ENCODE data around the gene AQP2. TPM values are rescaled to one million over a fixed set of nuclear protein-coding genes. Genes with fewer than 3 reads are reported as not detected.
A peak's percentile ranks its signal among the peaks of the same experiment; 100 is the strongest.

The AQP2 gene
- total RNA-seq, 1 experiment from 2014 or later: not detected

DNA sequence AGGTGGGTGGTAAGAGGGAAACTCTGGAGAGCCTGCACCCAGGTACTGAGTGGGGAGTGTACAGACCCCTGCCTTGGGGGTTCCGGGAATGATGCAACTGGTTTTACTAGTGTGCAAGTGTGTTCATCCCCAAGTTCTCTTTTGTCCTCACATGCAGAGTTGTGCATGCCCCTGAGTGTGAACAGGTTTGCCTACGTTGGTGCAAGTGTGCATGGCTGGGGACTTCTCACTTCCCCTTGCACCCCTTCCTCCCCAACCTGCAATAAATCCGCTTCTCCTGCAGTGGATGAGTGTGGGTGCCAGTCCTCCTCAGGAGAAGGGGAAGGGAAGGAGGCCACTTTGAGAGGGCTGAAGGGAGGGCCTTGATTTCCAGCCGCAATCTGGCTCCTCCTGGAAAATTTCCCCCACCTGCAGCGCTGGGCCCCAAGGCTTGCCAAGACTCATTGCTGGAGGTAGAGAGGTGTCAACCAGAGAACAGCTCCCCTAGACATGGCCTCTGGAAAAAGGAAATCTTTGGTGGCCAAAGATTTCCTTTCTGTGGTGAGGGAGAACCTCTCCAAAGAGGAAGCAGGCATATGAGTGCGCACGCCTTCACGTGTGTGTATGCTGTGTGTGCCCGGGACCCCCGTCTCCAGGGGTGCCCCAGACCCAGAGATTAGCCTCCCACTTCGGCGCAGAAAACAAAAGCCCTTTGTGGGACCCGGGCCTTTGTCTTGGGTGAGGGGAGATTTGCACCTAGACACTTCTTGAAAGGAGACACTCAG is 5.5 kb downstream of the AQP2 start:
- DNase-seq (ENCODE audit: low read depth): no peak

DNA sequence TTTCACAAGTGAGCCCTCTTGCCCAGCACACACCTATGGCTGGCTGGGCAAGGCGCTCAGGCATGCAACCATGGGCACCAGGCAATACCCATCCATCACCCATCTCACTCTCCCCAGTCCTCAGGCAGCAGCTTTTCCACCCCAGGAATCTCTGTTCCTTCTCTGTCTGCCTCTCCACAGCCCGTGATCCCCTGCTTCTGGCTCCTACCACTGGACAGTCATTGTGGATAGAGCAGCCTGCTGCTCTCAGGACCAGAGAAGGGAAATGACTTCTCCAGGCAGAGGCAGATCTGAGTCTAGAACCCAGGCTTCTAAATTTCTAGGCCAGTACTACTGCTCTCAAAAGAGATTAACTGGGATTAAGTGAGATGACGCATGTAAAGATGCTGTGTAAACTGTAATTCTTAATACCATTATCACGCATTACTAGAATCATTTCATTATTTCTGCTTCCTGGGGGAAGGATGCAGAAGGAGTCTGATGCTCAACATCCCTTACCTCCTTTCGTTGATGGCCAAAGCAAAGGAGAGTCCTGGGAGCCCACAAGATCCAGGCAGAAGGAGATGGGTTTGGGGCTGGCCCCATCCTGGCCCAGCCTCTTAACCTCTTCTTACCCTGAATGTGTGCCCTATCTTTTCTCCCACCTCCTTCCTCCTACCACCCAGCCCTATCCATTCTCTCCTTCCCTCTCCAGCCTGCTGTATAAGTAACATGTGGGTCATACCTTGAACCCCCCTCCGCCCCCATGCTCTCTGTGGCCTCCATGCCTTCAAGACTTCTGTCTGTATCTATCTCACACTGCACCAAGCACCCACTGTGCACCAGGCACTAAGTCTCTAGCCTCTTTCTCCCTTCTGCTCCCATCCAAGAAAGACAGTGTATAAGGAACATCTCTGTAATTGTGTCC is 6.4 kb downstream of the AQP2 start:
- no peak for DNase-seq (ENCODE audit: low read depth)

- no peak for DNase-seq (ENCODE audit: low read depth)
Observed at GRCh38 chr12:49957570-49957967, 7.0 kb downstream of the AQP2 start.

DNA sequence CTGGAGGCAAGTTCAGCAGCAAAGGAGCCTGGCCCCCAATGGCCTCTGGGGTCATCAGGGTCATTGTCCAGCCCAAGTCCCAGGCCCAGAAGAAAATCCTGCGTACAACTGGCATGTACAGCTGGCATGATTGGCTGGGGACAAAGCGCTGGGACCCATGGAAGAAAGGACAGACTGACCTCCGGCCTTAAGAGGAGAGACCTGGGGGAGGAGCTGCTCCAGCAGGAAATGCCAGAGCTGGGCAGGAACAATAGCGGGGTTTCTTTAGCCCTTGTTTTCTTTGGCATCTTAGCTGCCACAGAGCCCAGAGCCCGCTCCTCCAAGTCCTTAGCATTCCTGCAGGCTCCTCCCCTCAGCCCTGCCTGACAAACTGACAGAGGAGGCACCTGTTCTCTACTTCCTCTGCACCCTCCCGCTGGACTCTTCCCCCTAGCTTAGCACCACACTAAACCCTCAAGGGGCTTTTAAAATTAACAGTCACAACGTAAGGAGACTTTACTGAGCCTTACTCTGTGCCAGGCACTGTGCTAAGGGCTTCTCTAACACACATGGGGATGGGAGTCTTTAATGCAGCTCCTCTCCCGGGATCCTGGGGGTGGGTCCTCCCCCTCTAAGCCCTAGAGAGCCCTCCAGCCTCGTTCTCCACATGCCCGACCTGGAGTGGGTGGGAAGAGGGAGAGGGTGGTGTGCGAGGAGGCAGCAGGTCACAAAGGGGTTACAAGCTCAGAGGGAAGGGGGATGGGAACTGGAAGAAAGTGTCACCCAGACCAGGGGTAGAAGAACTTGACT is 9.3 kb downstream of the AQP2 start:
- peak; percentile 40 for DNase-seq (ENCODE audit: low read depth)

GRCh38 chr12:49960474-49961110 is 10.1 kb downstream of the AQP2 start:
- no peak for DNase-seq (ENCODE audit: low read depth)

- no peak for DNase-seq (ENCODE audit: low read depth)
Observed at GRCh38 chr12:49961111-49961922, 10.8 kb downstream of the AQP2 start, which contains the start of gene AQP5. TSS of gene AQP5 (plus strand) at chr12:49961872. CDS start at chr12:49962018, 146 bp downstream.

GRCh38 chr12:49961993-49962764 is 11.6 kb downstream of the AQP2 start:
- no peak for DNase-seq (ENCODE audit: low read depth)

- DNase-seq (ENCODE audit: low read depth): peak; percentile 37
Observed at GRCh38 chr12:49962861-49963765, 12.6 kb downstream of the AQP2 start.

DNA sequence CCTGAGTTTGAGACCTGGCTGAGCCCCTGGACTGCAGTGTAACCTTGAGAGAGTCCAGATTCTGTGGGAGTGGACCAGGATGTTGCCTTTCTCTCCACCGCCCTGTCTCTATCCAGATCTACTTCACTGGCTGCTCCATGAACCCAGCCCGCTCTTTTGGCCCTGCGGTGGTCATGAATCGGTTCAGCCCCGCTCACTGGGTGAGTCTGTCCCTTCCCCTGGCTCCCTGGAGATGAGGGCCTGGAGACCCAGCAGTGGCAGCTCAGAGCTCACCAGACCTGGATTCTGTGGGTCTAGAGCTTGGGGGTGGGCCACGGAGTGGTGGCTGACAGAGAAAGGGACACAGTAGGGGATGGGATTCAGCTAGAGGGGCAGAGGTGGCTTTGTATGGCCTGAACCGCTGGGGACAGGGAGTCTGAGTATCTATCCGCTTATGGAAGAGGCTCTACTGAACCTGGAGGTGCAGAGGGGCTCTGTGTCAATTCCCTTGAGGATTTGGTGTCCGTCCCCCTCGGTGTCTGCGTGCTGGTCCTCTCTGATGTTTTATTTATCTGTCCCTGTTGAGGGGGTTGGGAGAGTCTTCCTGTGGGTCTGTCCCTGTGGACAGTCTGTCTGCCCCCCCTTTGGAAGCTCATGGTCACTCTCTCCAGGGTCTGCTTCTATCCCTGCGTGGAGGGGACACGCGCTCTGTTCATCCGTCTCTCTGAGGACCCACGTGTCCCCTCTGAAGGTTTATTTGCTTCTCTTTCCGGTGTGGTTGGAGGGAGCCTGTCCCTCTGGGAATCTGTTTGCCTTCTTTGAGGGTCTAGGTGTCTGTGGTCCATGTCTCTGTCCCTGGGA is 13.7 kb downstream of the AQP2 start:
- DNase-seq (ENCODE audit: low read depth): no peak

GRCh38 chr12:49964849-49965624 is 14.5 kb downstream of the AQP2 start:
- DNase-seq (ENCODE audit: low read depth): no peak

DNA sequence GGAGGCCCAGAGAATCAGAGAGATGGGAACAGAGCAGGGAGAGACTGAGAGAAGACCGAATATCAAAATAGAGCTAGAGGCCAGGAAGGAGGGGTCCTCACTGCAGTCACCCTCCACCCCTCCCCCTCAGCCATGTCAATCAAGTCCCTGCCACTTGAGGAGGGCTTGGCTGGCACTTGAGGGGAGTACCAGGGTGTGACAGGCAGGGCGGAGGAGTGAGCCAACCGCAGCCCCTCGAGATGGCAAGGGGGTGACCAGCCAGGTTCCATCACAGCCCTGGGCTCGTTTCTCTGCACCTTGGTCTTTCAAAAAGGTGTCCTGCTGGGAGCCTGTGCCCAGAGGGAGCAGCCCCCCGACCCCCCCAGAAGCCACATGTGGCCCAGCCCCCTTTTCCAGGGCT is 15.3 kb downstream of the AQP2 start:
- DNase-seq (ENCODE audit: low read depth): no peak

DNA sequence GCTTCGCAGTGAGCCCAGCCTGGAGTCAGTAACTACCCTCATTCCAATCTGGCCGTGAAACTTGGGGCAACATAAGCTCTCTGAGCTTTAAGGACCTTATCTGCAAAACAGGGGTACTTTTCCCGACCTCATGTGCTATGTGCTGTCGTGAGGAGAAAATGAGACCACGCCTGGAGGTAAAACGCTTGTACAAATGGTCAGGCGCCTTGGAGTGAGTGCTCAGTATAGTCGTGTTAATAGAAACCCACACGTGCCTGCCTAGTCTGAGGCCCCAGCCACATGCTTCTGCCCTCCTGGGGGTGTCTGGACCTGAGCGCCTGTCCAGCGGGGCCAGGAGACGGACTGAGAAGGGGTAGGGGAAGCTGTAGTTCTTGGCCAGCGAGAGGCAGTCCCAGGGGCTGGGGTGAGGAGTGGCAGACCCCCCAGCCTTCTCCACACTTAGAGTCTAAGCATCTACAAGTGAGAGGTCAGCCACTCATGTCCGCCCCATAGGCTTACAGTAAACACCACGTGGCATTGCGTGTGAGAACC is 16.0 kb downstream of the AQP2 start:
- DNase-seq (ENCODE audit: low read depth): no peak

GRCh38 chr12:49967042-49967776 is 16.7 kb downstream of the AQP2 start:
- DNase-seq (ENCODE audit: low read depth): peak; percentile 70

GRCh38 chr12:49967777-49968250 is 17.3 kb downstream of the AQP2 start:
- DNase-seq (ENCODE audit: low read depth): no peak

- no peak for DNase-seq (ENCODE audit: low read depth)
Observed at GRCh38 chr12:49968471-49968870, 17.9 kb downstream of the AQP2 start.

- peak; percentile 17 for DNase-seq (ENCODE audit: low read depth)
Observed at GRCh38 chr12:49969027-49969426, 18.5 kb downstream of the AQP2 start.

Data from RPMI7951 (cell line).